ENCODE results near the gene SPEM1.

Gene SPEM1

DNA sequence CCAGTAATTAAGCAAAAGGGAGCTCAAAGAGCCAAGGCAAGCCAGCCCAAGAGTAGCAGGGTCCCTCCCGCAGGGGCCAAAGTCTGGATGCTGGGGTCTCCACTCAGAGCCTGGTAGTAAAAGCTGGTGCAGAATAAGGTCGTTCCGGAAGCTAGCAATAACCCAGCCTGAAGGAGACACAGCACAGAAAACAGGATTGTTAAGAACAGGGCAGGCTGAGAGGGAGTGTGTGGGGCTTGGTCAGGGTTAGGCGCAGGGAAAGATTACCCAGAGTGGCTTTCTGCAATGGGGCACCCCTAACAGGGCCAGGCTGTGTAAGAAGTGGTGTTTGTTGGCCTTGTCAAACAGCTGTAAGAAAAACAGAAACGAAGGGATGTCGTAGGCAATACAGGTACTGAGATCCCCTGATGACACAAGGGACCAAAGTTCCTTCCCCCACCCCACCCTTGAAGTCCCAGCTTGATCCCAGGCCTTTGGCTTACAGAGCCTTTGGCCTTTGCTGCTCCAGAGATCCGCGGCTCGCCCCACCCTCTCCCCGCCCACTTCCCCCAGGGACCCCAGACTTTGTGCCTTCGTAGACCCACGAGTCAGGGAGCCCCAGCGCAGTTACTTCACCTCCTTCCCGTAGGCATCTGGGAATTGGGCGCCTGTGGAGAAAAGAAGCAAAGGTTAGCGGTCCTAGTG lies 16.9 kb upstream of the SPEM1 start:
- DNase-seq: no peak

DNA sequence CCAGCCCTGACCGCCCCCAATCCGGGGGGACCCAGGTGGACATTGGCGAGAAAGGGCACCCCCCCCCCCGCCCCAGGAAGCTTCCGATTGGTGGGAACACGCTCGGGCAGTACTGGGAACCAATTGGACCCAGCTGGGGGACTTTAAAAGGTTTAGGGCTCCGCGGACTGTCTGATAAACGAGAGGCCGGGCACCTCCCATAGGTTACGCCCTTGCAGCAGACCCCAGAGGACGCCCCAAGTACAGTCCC lies 16.5 kb upstream of the SPEM1 start:
- DNase-seq: no peak

DNA sequence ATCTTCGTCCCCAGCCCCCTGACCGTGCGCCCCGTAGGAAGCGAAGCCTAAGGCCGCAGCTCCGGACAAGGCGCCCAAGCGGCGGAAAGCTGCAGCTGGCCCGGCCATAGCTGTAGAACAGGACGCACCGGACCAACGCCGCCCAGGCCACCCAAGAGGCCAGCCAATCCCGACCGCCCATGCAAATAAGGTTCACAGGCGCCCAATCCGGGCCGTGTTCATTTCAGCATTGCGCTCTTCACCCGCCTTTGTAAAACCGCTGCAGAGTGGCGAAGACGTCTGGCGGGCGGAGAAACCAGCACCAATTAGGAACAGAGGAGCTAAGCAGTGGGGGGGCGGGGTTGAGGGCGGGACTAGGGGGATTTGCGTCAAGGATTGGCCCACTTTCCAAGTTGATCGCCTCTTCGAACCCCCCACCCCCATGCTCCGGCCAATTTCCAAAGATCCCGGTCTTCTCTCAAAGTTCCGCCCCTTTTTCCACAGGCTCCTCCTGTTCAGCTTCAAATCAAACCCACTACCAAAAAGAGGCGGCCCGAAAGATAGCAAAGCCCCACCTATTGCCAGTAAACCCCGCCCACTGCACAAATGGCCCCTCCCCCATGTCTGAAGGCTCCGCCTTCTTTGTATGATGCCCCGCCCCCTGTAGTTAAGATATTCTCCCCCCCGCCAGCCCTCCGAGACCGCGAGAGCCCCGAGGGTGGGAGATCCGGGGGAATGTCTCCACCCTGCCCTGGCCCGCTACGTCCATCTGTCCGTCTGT lies 16.0 kb upstream of the SPEM1 start, which contains the start of gene TMEM256:
TSS of gene TMEM256 (minus strand) at position 121 of the 760 bp plus-strand sequence. CDS start at position 108, 13 bp downstream.
- DNase-seq: peak; percentile 97

DNA sequence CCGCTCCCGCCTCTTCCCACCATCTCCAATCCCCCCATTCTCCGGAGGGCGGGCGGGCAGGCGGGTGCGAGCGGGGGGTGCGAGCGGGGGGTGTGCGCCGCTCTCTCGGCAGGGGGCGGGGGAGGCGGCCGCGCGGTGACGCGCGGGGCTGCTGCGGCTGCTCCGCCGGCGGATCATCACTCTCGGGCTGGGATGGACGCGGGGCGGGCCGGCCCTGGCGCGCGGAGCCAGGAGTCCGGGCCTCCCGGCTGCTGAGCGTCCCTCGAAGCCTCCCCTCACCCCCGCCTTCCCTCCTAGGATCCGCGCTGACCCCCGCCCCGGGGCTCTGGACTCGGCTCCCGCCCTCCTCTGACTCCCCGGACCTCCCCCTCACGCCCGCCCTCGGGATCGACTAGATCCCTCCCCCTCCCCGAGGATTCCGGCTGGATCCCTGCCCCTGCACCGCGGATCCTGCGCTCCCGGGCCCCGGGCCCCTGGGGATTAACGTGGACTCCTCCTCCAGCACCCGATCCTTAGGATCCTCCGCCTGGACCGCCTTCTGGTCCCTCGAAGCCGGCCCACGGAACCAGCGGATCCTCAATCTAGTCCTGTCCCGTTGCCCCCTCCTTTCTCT lies 15.3 kb upstream of the SPEM1 start:
- no peak for DNase-seq

DNA sequence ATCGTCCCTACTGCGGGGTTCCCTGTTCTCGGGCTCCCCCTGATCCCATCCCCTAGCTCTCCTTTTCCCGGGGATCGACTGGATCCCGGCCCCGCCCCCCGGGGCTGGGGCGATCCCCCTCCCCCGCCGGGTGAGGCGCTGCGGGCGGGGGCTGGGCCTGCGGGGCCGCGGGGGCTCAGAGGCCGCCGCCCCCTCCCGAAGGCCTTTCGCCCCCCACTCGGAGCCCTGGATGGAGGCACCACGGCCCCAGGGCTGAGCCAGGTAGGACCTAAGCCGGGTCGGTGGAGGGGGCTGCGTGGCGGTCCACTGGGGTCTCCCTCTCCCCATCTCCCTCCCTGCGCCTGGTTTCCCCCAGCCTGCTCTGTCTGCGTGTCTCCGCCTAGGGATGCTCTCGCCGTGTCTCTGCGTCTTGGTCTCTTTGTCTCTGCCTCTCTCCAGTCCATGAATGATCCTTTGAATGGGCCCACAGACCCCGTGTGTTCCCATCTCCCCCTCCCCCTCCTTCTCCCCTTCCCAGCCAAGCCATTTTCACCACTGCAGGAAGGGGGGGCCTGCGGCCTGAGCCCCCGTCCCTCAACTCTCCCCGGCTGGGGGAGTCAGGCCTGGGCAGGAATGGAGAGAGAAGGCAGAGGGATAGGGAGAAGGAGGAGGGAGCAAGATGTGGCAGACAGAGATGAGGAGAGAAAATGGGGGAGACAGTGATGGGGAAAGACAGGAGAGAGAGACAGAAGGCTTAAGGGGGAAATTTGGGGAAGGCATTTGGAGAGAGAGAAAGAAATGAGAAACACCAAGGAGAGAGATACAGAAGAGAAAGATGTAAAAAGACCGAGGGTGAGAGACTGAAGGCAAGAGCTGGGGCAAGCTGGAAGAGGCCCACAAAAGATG lies 14.5 kb upstream of the SPEM1 start:
- no peak for DNase-seq

DNA sequence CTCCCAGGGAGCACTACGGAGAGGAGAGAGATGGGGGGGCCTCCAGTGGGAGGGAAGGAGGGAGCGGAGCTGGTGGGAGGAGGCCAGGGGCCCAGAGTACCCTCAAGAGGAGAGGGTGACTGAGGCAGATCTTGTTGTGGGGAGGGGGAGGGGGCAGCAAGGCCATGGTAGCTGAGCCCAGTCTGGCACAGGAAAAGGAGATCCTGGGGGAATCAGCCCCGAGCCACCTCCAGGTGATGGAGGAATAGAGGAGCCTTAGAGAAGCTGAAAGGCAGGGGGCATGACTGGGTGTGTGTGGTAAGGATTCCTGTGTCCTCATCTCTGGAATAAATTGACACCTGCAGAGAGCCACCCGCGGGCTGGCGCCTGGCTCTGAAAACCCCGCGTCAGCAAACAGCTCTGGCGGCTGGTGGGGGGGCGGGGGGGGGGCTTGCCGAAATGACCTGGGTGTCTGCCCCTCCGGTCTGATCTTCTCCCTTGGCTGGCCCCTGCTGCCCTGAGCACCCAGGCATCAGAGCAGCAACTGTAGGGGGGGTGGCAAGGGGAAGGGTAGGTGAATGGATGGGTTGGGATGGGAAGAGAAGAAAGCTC lies 13.8 kb upstream of the SPEM1 start:
- no peak for DNase-seq

DNA sequence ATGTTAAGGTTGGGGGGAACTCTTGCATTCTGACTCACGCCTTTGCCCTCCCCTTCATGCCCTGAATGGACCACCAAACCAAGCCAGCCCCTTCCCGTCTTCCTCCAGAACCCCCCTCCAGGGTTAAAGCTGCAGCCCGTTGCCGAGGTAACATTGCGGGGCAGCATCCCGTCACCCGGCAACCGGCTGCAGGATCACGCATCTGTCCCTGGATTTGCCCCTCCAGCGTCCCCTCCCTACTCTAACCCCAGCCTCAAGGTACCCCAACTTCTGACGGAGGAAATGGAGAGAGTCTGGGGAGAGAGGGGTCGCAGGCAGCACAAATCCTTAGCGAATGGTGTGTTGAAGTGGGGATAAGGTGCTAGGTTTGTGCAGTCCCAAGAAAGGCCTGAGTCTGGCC lies 13.0 kb upstream of the SPEM1 start:
- no peak for DNase-seq

DNA sequence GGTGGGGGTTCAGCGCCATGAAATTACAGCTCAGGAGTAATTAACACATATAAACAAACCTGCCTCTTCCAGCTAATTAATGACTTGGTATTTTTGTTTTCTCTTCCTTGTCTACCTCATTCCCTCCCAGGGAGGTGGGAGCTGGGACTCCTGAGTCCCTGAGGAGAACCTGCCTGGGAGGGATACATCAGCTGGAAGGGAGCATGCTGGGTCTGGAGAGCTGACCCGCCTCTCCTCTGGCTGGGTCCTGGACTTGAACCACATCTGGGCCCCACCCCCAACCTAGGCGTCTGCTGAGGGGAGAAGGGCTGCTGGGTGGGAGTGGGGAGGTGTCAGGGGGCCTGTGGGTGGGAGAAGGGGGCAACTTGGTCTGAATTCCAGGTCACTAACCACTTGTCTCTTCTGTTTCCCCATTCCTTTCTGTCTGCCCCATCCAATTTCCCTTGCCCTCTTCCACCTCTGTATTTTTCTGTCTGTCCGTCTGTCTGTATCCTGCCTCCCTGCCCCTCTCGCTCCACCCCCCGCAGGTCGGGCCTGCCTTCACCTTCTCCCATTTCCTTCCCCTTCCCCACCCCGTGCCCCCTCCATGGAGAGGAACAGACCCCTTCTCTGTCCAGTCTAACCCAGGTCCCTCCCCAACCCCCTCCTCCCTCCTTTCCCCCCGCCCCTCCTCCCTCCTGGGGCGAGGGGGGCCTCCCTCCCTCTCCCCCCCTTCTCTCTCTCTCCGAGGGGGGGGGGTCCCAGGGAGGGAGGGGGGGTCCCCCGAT lies 12.5 kb upstream of the SPEM1 start, which contains the start of gene NLGN2:
TSS of gene NLGN2 (plus strand) at position 361 of the 767 bp plus-strand sequence. CDS start 411 bp downstream, outside the sequence.
- DNase-seq: no peak

DNA sequence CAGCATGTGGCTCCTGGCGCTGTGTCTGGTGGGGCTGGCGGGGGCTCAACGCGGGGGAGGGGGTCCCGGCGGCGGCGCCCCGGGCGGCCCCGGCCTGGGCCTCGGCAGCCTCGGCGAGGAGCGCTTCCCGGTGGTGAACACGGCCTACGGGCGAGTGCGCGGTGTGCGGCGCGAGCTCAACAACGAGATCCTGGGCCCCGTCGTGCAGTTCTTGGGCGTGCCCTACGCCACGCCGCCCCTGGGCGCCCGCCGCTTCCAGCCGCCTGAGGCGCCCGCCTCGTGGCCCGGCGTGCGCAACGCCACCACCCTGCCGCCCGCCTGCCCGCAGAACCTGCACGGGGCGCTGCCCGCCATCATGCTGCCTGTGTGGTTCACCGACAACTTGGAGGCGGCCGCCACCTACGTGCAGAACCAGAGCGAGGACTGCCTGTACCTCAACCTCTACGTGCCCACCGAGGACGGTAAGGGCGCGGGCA lies 11.8 kb upstream of the SPEM1 start:
- no peak for DNase-seq

DNA sequence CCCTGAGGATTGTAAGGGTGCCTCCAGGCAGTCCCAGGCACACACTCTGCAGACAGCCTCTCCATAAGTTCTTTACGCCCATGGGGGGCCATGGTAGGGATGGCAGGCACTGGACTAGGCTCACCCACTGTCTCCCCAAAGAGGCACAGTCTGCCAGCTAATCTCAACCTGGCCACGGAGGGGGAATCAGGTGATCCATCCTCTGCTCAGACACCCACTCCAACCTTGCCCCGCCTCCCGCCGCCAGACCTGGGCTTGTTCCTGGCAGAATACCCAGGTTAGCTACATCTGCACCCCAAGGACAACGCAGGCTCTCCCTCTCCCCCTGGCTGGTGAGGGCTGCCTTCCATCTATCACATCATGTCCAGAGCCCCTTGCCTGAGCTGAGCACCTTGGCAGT lies 11.3 kb upstream of the SPEM1 start:
- no peak for DNase-seq

DNA sequence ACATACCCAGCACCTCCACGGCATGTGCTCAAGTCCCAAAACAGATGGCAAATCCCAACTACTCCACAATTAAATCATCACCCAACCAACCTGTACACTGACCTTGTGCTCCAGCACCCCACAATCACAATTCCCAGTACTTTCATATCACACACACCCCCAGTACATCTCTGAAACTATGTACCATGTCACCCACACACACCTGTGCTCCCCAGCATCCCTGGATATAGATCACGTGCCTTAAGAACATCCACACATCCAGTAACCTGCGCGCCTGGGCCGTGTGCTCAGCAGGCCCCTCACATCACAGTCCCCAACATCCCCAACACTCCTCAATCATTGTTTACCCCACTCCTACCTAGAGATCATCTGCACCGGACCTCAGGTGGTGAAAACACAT lies 10.4 kb upstream of the SPEM1 start:
- DNase-seq: no peak

DNA sequence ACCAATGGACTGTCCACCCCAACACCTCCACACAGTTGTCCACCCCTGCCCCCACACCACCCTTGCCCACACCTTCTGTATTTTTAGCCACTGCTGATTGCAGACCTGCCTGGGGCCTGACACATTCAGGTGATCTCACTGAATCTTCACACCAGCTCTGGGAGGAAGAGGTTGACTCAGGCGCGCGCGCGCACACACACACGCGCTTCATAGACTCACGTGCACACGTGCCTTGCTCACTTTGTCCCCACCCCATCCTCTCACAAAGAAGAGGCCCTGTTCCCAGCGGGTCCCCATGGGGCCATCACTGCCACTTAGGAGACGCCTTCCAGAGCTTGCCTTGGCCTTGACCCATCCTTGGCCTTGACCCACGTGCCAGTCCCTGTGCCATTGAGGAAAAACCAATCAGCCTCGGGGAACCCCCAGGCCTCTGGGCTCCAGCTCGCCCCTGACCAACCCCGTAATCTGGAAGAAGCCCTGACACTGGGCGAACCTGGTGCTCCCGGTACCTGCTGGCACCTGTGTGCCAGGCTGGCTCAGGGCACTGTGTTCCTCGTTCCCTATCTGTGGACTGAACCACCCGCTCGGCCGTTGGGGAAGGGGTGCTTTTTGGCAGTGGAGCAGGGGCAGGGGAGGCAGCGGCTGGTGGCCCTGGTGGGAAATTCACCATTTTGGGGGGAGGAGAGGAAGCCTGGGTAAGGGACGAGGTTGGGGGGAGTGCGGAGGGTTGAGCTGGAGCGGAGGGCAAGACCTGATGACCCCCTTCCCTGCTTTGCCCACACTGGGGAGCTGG lies 9.3 kb upstream of the SPEM1 start:
- no peak for DNase-seq

DNA sequence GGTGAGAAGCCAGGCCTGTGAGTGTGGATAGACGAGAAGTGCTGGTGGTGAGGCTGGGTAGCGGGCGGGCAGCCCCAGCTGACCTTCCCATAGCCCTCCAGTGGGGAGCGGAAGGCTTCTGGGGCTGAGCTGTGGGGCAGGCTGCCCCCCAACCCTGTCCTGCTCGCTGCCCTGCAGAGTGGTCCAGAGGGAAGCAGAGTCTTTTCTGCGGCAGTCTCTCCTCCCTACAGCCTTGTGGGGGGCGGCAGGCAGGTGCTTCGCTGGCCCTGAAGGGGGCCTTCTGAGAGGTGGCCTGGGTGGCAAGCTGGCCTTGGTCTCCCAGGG lies 8.7 kb upstream of the SPEM1 start:
- no peak for DNase-seq

DNA sequence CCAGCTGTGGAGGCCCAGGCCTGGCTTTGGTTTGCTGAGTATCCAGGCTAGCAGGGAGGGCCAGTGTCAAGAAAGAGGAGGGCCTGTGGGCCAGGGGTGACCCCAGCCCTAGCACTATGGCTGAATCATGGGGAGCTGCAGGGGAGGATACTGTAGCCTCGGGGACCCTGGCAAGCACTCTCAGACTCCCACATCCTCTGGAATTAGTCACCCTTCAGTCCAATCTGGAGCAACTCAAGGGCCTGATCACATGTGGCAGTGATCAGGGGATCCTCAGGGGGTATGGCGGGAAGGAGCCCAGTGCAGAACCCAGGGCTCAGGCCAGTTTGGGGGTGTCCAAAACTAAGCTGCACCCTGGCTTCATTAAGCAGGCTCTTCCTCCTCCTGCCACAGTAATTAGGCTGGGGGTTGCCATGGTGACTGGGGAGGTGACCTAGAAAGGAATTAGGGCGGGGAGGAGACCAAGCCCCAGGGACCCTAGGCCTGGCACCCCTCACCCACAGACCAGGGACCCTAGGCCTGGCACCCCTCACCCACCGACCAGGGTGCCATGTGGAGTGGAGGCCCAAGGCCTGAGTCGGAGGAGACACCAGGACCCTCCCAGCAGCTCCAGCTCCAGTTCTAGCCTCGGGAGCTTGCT lies 6.7 kb upstream of the SPEM1 start:
- DNase-seq: no peak

DNA sequence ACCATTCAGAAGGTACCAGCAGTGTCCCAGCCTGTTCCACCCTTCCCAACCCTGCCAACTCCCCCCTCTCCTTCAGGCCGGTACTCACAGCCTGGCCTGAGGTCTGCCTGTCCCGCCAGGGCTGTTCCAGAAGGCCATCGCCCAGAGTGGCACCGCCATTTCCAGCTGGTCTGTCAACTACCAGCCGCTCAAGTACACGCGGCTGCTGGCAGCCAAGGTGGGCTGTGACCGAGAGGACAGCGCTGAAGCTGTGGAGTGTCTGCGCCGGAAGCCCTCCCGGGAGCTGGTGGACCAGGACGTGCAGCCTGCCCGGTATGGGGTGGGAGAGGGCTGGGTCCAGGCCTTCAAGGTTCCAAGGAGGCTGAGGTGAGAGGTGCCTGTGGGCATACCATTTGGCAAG lies 5.3 kb upstream of the SPEM1 start:
- no peak for DNase-seq

DNA sequence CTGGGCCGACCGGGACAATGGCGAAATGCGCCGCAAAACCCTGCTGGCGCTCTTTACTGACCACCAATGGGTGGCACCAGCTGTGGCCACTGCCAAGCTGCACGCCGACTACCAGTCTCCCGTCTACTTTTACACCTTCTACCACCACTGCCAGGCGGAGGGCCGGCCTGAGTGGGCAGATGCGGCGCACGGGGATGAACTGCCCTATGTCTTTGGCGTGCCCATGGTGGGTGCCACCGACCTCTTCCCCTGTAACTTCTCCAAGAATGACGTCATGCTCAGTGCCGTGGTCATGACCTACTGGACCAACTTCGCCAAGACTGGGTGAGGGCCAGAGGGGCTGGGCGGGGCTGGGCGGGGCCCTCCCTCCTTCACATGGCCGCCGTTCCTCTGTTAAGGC lies 4.3 kb upstream of the SPEM1 start:
- DNase-seq: no peak

DNA sequence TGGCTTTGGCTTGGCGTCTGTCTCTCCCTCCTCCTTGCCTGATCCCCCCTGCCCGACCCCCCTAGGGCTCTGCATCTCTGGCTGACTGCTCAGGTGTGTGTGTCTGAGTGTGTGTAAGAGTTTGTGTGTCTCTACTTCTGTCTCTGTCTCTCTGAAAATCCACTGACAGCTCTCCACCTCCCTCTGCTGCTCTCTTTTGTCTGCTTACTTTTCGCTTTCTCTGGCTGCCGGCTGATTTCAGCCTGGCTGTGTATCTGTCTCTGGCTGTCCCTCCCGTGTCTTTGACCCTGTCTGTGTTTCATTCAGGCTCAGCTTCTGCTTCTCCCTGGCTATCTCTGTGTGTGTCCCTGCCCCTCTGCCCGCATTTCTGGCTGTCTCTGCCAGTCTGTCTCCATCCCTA lies 3.8 kb upstream of the SPEM1 start:
- DNase-seq: no peak

DNA sequence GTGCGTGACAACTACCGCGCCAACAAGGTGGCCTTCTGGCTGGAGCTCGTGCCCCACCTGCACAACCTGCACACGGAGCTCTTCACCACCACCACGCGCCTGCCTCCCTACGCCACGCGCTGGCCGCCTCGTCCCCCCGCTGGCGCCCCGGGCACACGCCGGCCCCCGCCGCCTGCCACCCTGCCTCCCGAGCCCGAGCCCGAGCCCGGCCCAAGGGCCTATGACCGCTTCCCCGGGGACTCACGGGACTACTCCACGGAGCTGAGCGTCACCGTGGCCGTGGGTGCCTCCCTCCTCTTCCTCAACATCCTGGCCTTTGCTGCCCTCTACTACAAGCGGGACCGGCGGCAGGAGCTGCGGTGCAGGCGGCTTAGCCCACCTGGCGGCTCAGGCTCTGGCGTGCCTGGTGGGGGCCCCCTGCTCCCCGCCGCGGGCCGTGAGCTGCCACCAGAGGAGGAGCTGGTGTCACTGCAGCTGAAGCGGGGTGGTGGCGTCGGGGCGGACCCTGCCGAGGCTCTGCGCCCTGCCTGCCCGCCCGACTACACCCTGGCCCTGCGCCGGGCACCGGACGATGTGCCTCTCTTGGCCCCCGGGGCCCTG lies 3.0 kb upstream of the SPEM1 start:
- no peak for DNase-seq

DNA sequence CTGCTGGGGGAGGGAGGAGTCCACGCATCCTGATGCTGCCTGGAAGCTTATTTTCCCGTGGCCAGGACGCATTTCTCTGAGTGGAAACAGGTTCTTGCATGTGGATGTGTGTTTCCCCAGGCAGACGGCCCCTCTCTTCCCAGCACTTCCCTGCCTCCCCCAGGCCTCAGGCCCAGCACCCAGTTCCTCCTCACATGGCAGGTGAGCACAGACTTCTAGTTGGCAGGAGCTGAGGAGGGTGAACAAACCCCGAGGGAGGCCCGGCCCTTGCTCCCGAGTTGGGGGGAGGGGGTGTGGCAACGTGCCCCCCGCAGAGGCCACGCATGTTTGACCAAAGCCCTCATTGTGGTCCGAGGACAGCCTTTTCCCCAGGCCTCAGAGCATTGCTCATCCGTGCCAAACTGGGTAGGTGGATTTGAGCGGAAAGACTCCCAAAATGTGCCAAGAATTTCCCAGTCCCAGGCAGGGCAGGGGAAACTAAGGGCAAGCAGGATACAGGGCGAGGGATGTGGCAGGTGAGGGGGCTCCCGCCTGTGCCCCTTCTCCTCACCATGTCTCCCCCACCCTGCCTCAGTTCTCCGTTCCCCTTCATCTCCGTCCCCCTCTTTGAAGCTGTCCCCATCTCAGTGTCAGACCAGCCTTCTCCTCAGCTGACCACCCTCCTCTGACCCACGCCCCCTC lies 1.5 kb upstream of the SPEM1 start:
- no peak for DNase-seq

DNA sequence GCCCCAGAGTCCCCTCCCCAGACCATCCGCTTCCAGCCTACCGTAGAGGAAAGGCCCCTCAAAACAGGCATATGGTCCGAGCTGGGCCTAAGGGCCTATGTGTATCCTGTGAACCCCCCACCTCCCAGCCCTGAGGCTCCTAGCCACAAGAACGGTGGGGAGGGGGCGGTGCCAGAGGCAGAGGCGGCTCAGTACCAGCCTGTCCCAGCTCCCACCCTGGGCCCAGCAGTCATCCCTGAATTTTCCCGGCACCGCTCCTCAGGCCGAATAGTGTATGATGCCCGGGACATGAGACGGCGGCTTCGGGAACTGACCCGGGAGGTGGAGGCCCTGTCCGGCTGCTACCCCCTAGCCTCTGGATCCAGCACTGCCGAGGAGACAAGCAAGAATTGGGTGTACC lies 1.1 kb downstream of the SPEM1 start:
- DNase-seq: no peak

Measured in GDM1 (cell line).